ENCODE data around the gene EEF1AKMT2. TPM values are rescaled to one million over a fixed set of nuclear protein-coding genes. Genes with fewer than 3 reads are reported as not detected.

The EEF1AKMT2 gene
- total RNA-seq, 1 donor from 2014 or later, result 22.2 TPM

- DNase-seq (ENCODE audit: low read depth, low spot score), result no peak
Measured at GRCh38 chr10:124739119-124739921, 52.4 kb downstream of the EEF1AKMT2 start.

GRCh38 chr10:124738441-124738840 lies 53.2 kb downstream of the EEF1AKMT2 start:
- DNase-seq (ENCODE audit: low read depth, low spot score), result no peak

GRCh38 chr10:124737708-124738107 lies 54.0 kb downstream of the EEF1AKMT2 start:
- DNase-seq (ENCODE audit: low read depth, low spot score), result no peak

- no peak for DNase-seq (ENCODE audit: low read depth, low spot score)
Measured at GRCh38 chr10:124737221-124737620, 54.5 kb downstream of the EEF1AKMT2 start.

- DNase-seq (ENCODE audit: low read depth, low spot score), result no peak
Measured at GRCh38 chr10:124736491-124737136, 55.1 kb downstream of the EEF1AKMT2 start.

- no peak for DNase-seq (ENCODE audit: low read depth, low spot score)
Measured at GRCh38 chr10:124735491-124736286, 56.0 kb downstream of the EEF1AKMT2 start.

- DNase-seq (ENCODE audit: low read depth, low spot score), result no peak
Measured at GRCh38 chr10:124734311-124735166, 57.1 kb downstream of the EEF1AKMT2 start.

- no peak for DNase-seq (ENCODE audit: low read depth, low spot score)
Measured at GRCh38 chr10:124733571-124734245, 58.0 kb downstream of the EEF1AKMT2 start.

GRCh38 chr10:124732931-124733570 lies 58.6 kb downstream of the EEF1AKMT2 start:
- no peak for DNase-seq (ENCODE audit: low read depth, low spot score)

GRCh38 chr10:124731551-124731950 lies 60.1 kb downstream of the EEF1AKMT2 start:
- DNase-seq (ENCODE audit: low read depth, low spot score), result no peak

GRCh38 chr10:124730790-124731189 lies 60.9 kb downstream of the EEF1AKMT2 start:
- DNase-seq (ENCODE audit: low read depth, low spot score), result no peak

GRCh38 chr10:124728830-124729661 lies 62.6 kb downstream of the EEF1AKMT2 start:
- DNase-seq (ENCODE audit: low read depth, low spot score), result no peak

- DNase-seq (ENCODE audit: low read depth, low spot score), result no peak
Measured at GRCh38 chr10:124728071-124728829, 63.4 kb downstream of the EEF1AKMT2 start.

GRCh38 chr10:124727361-124727960 lies 64.2 kb downstream of the EEF1AKMT2 start:
- no peak for DNase-seq (ENCODE audit: low read depth, low spot score)

- no peak for DNase-seq (ENCODE audit: low read depth, low spot score)
Measured at GRCh38 chr10:124725791-124726190, 65.9 kb downstream of the EEF1AKMT2 start.

- no peak for DNase-seq (ENCODE audit: low read depth, low spot score)
Measured at GRCh38 chr10:124725171-124725631, 66.5 kb downstream of the EEF1AKMT2 start.

- no peak for DNase-seq (ENCODE audit: low read depth, low spot score)
Measured at GRCh38 chr10:124724279-124725027, 67.2 kb downstream of the EEF1AKMT2 start.

All from pulmonary artery endothelial cell (primary cell).